HEK293 (cell line): Measurements from ENCODE around the gene GNPTG.
A peak's percentile ranks its signal among the peaks of the same experiment; 100 is the strongest.

Experiments used
- KLF10 ChIP-seq: fragments of 450-650 bp; IDR thresholded peaks from 2 replicates; pipeline ENCODE4 v1.5.1; 2018; ENCODE audit warnings: missing biosample characterization, mild to moderate bottlenecking, missing genetic modification characterization
- KLF9 ChIP-seq: fragments of 450-650 bp; formaldehyde crosslinking; IDR thresholded peaks from 2 replicates; pipeline ENCODE4 v1.5.1; 2016; ENCODE audit warnings: missing biosample characterization, missing genetic modification characterization, low read depth
- SP2 ChIP-seq: fragments of 450-650 bp; formaldehyde crosslinking; IDR thresholded peaks from 2 replicates; pipeline ENCODE4 v1.5.1; 2016; ENCODE audit warnings: missing biosample characterization, missing genetic modification characterization
- TRIM28 ChIP-seq: IDR thresholded peaks from 2 replicates; pipeline ENCODE4 v1.6.1; 2011; ENCODE audit warnings: low read length, control low read depth, borderline replicate concordance
- TSHZ1 ChIP-seq: fragments of 450-650 bp; formaldehyde crosslinking; IDR thresholded peaks from 2 replicates; pipeline ENCODE4 v1.5.1; 2016; ENCODE audit warnings: missing biosample characterization, missing genetic modification characterization, borderline replicate concordance
- WT1 ChIP-seq: fragments of 450-650 bp; formaldehyde crosslinking; IDR thresholded peaks from 2 replicates; pipeline ENCODE4 v1.5.1; 2016; ENCODE audit warnings: missing biosample characterization, missing genetic modification characterization
- ZBTB10 ChIP-seq: fragments of 450-650 bp; formaldehyde crosslinking; IDR thresholded peaks from 2 replicates; pipeline ENCODE4 v1.5.1; 2016; ENCODE audit warnings: missing biosample characterization, missing genetic modification characterization
- ZIC2 ChIP-seq: fragments of 450-650 bp; formaldehyde crosslinking; IDR thresholded peaks from 2 replicates; pipeline ENCODE4 v1.5.1; 2016; ENCODE audit warnings: missing biosample characterization, missing genetic modification characterization
- ZNF112 ChIP-seq: fragments of 450-650 bp; formaldehyde crosslinking; IDR thresholded peaks from 2 replicates; pipeline ENCODE4 v1.5.0; 2017; ENCODE audit warnings: missing biosample characterization, missing genetic modification characterization
- ZNF132 ChIP-seq: fragments of 450-650 bp; formaldehyde crosslinking; IDR thresholded peaks from 2 replicates; pipeline ENCODE4 v1.5.1; 2017; ENCODE audit warnings: missing biosample characterization, missing genetic modification characterization, borderline replicate concordance
- ZNF140 ChIP-seq: fragments of 450-650 bp; formaldehyde crosslinking; IDR thresholded peaks from 2 replicates; pipeline ENCODE4 v1.5.1; 2016; ENCODE audit warnings: missing biosample characterization, missing genetic modification characterization
- ZNF398 ChIP-seq: fragments of 450-650 bp; formaldehyde crosslinking; IDR thresholded peaks from 2 replicates; pipeline ENCODE4 v1.5.1; 2017; ENCODE audit warnings: missing biosample characterization, missing genetic modification characterization
- ZNF404 ChIP-seq: fragments of 450-650 bp; formaldehyde crosslinking; IDR thresholded peaks from 2 replicates; pipeline ENCODE4 v1.5.1; 2017; ENCODE audit warnings: missing biosample characterization, missing genetic modification characterization
- ZNF600 ChIP-seq: fragments of 450-650 bp; formaldehyde crosslinking; IDR thresholded peaks from 2 replicates; pipeline ENCODE4 v1.5.1; 2016; ENCODE audit warnings: missing biosample characterization, missing genetic modification characterization
- ZNF621 ChIP-seq: fragments of 450-650 bp; formaldehyde crosslinking; IDR thresholded peaks from 2 replicates; pipeline ENCODE4 v1.5.1; 2017; ENCODE audit warnings: missing biosample characterization, missing genetic modification characterization
- ZNF704 ChIP-seq: fragments of 450-650 bp; formaldehyde crosslinking; IDR thresholded peaks from 2 replicates; pipeline ENCODE4 v1.5.1; 2016; ENCODE audit warnings: missing biosample characterization, missing genetic modification characterization
- ZSCAN5A ChIP-seq: fragments of 450-650 bp; formaldehyde crosslinking; IDR thresholded peaks from 2 replicates; pipeline ENCODE4 v1.5.1; 2016; ENCODE audit warnings: missing biosample characterization, missing genetic modification characterization

GNPTG gene

GRCh38 chr16:1378804-1379303 is 27.1 kb downstream of the GNPTG start (continued):
- TF ChIP-seq ZNF704 (tag by site-specific recombination), result no peak
- TF ChIP-seq TRIM28, result no peak
- TF ChIP-seq ZNF140 (tag by site-specific recombination), result no peak
- TF ChIP-seq ZIC2 (tag by site-specific recombination), result peak; percentile 46; the same call in 1 of the 2 replicates
- TF ChIP-seq ZNF132, result no peak
- TF ChIP-seq KLF9 (tag by site-specific recombination), result peak; percentile 33; the same call in 1 of the 2 replicates
- no peak; the same call in 1 of the 2 replicates for TF ChIP-seq SP2
- TF ChIP-seq ZBTB10 (tag by site-specific recombination), result no peak
- TF ChIP-seq WT1 (tag by site-specific recombination), result no peak
- TF ChIP-seq ZNF404 (tag by site-specific recombination), result no peak
- TF ChIP-seq TSHZ1, result peak; percentile 11; the same call in 1 of the 2 replicates
- TF ChIP-seq ZSCAN5A (tag by site-specific recombination), result no peak
- TF ChIP-seq ZNF621 (tag by site-specific recombination), result no peak
- peak; percentile 91 for TF ChIP-seq ZNF600 (tag by site-specific recombination)
- no peak for TF ChIP-seq ZNF398 (tag by site-specific recombination)
- no peak for TF ChIP-seq ZNF112 (tag by site-specific recombination)
- no peak; the same call in 1 of the 2 replicates for TF ChIP-seq KLF10 (tag by site-specific recombination)
